Esophagus muscularis mucosa (tissue), 4 donors: Measurements from ENCODE around the gene CLASP1. TPM values are rescaled to one million over a fixed set of nuclear protein-coding genes. Genes with fewer than 3 reads are reported as not detected.

Experiments
- DNase-seq: peaks from one replicate; pipeline ENCODE4 v3.0.0-alpha.2; 2017; ENCODE audit errors: extremely low spot score
- H3K27ac ChIP-seq, 4 donors: fragments of 200-600 bp; sonication (generic); replicated peaks in 1 of 4; 1 replicate in 3 of 4; 2 replicates in 1 of 4; pipeline ENCODE4 v1.5.1; 2016 to 2019; ENCODE audit warnings: mild to moderate bottlenecking in 1 of 4
- H3K27me3 ChIP-seq, 4 donors: fragments of 200-600 bp; sonication (generic); one replicate each; pipeline versions ENCODE4 v1.5.1 to v1.6.0; 2016 to 2019
- H3K36me3 ChIP-seq, 4 donors: fragments of 200-600 bp; sonication (generic); one replicate each; pipeline ENCODE4 v1.5.1; 2016 to 2019
- H3K4me1 ChIP-seq, 4 donors: fragments of 200-600 bp; sonication (generic); one replicate each; pipeline ENCODE4 v1.5.1; 2016 to 2019
- H3K4me3 ChIP-seq, 4 donors: fragments of 200-600 bp; sonication (generic); 1 replicate in 2 of 4; 2 replicates in 2 of 4; pipeline ENCODE4 v1.5.1; 2016 to 2019; ENCODE audit warnings: mild to moderate bottlenecking in 4 of 4, moderate library complexity in 1 of 4
- H3K9me3 ChIP-seq, 4 donors: fragments of 200-600 bp; sonication (generic); 1 replicate in 3 of 4; 2 replicates in 1 of 4; pipeline ENCODE4 v1.5.1; 2016 to 2019
- EP300 ChIP-seq: sonication (generic); formaldehyde crosslinking; IDR thresholded peaks from one replicate; pipeline ENCODE4 v1.6.1; 2017; ENCODE audit warnings: antibody characterized with exemption
- POLR2A ChIP-seq: fragments of 450-650 bp; IDR thresholded peaks from one replicate; pipeline ENCODE4 v1.6.1; 2017; ENCODE audit warnings: antibody characterized with exemption, moderate library complexity, mild to moderate bottlenecking, low read depth
- POLR2AphosphoS5 ChIP-seq, 2 donors: sonication (generic); formaldehyde crosslinking; IDR thresholded peaks; one replicate each; pipeline ENCODE4 v1.6.1; 2017; ENCODE audit warnings: antibody characterized with exemption in 2 of 2
- WGBS: methylation state at CpG from one replicate; pipeline ENCODE4 v1.1.5; 2018; 5-methylcytosine and 5-hydroxymethylcytosine counted together
- intact Hi-C: fragments of 100-400 bp; cut with DNase I; formaldehyde crosslinking; loops from one replicate; pipeline ENCODE4 v1.15.1; 2023
- total RNA-seq, 4 donors: library from RNA; depleted of rRNA; stranded (reverse); fragments of >200 nt; gene quantifications; one replicate each; pipeline versions ENCODE4 v1.1.0 to v1.2.1, GENCODE V29; 2016
- TF ChIP-seq, protein P1 (sequence below), 3 experiments: fragments of 200-600 bp in 2 of 3; fragments of 450-650 bp in 1 of 3; sonication (generic) in 2 of 3; IDR thresholded peaks; one replicate each; pipeline ENCODE4 v1.5.1; 2017 to 2019; ENCODE audit warnings: antibody characterized with exemption in 3 of 3, mild to moderate bottlenecking in 2 of 3, moderate library complexity in 1 of 3

The CLASP1 gene
- total RNA-seq, 4 donors from 2014 or later, result 62.6 to 78.6 (median 70.5) TPM

DNA sequence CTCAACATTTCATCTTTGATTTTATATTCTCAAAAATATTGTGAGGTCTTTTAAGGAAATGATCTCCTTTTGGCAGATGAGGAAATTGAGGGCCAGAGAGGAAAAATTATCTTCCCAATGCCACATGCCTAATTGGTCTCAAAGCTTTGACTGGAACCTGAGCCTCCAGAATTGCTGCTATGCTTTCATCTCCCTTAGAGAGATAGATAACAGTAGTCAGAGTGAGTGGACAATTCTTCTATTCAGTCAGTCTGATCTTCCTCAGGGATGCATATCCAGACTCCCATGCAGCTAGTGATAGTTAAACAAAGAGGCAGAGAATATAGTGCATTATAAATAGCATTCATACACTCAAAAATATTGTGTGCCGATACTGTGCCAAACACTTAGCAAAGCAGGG lies 3.8 kb upstream of the CLASP1 start:
- 82% methylated on average over 1 of the region's 1 CpG for WGBS
- no peaks in the 10 kb centered on the region for H3K27me3 ChIP-seq
- H3K4me3 ChIP-seq, result no peak overlapping the region
- H3K9me3 ChIP-seq, result no peaks in the 10 kb centered on the region
- peak; percentile 24 for DNase-seq
- intact Hi-C loops, result loop anchor here (5.0 kb wide), 1 partner anchor 64 kb away; no protein-coding TSS in a partner anchor
- TF ChIP-seq, protein P1, sequence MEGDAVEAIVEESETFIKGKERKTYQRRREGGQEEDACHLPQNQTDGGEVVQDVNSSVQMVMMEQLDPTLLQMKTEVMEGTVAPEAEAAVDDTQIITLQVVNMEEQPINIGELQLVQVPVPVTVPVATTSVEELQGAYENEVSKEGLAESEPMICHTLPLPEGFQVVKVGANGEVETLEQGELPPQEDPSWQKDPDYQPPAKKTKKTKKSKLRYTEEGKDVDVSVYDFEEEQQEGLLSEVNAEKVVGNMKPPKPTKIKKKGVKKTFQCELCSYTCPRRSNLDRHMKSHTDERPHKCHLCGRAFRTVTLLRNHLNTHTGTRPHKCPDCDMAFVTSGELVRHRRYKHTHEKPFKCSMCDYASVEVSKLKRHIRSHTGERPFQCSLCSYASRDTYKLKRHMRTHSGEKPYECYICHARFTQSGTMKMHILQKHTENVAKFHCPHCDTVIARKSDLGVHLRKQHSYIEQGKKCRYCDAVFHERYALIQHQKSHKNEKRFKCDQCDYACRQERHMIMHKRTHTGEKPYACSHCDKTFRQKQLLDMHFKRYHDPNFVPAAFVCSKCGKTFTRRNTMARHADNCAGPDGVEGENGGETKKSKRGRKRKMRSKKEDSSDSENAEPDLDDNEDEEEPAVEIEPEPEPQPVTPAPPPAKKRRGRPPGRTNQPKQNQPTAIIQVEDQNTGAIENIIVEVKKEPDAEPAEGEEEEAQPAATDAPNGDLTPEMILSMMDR (IDR thresholded peaks at IDR 0.05), result no peak
- TF ChIP-seq POLR2A (no peak), EP300 (no peak), POLR2AphosphoS5 (IDR thresholded peaks at IDR 0.05) (no peak)
- no peak overlapping the region for H3K27ac ChIP-seq
- peaks cover 16 to 31% (median 22%) of the 10 kb centered on the region in 4 donors for H3K4me1 ChIP-seq
- H3K36me3 ChIP-seq, result peaks cover 0 to 4% (median 0%) of the 10 kb centered on the region in 4 donors

DNA sequence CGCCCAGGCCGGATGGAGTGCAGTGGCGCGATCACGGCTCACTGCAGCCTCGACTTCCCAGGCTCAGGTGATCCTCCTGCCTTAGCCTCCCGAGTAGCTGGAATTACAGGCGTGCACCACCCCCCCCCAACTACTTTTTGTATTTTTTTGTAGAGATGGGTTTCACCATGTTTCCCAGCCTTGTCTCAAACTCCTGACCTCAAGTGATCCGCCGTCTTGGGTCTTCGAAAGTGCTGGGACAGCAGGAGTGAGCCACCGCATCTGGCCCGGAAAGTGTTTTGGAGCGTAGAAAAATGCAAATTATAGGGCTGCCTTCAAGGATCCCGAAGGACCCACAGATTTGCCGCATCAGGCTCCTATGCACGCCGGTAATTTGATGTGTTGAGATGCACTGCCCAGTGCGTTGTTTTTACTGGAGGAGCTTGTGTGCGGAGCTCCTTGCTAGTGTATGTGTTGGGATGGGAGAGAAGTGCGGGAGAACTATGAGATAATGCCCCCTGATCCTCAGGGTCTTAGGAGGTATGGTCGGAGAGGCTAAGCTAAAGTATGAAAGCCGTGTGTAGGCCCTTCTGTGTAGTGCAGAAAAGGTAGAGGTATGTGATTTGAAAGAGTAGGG lies 1.2 kb upstream of the CLASP1 start:
- H3K4me1 ChIP-seq, result peaks cover 41 to 57% (median 48%) of the 10 kb centered on the region in 4 donors
- no peak for TF ChIP-seq POLR2A
- no peak for TF ChIP-seq POLR2AphosphoS5 (IDR thresholded peaks at IDR 0.05)
- TF ChIP-seq, protein P1 (IDR thresholded peaks at IDR 0.05), result no peak
- TF ChIP-seq EP300, result no peak
- peaks cover 0 to 4% (median 0%) of the 10 kb centered on the region in 4 donors for H3K36me3 ChIP-seq
- peak; percentile 86 for DNase-seq
- peak overlapping the region; percentile 75 to 94 (median 83) for H3K4me3 ChIP-seq
- H3K27me3 ChIP-seq, result no peaks in the 10 kb centered on the region
- WGBS, result under 1% methylated on average over 19 of the region's 23 CpGs
- intact Hi-C loops, result loop anchor here (2.0 to 5.0 kb wide), 2 partner anchors 67 to 118 kb away; no protein-coding TSS in a partner anchor
- H3K27ac ChIP-seq, result peak overlapping the region; percentile 88 to 97 (median 95)
- no peaks in the 10 kb centered on the region for H3K9me3 ChIP-seq

DNA sequence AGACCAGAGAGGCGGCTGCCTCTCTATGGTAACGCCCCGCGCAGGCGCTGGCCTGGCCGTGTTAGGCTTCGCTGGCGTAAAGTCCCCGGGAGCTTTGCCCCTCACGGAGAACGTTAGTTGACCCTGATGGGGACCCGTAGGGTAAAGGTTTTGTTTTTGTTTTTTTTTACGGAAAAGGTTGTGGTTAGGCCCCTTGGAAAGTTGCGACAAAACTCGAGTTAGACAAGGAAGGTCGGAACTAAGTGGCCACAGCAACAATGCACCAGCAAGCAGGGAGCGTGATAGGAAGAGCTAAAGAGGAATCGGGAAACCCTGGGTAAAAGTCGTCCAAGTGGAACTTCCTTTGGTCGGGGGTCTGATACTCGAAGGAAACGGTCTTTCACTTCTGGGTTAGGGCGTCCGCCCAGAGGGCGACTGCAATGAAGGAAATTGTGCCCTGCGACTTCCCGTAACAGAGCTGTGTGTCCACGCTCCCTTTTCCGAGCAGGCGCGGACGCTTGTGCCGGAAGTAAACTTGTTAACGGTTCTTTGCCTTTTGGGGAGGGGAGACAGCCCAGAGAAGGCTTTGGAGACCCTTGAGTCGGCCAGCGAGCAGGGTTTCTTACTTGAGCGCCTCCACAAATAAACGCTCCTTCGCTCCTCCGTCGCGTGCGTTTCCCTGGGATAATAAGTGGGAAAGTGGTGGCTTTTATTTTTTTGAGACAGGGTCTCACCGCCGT lies 493 bp upstream of the CLASP1 start:
- TF ChIP-seq EP300, result peak; percentile 10
- TF ChIP-seq POLR2A, result no peak
- TF ChIP-seq, protein P1 (IDR thresholded peaks at IDR 0.05), result peak in 1 of 3 experiments; percentile 1
- TF ChIP-seq POLR2AphosphoS5 (IDR thresholded peaks at IDR 0.05), result peak; percentile 77 to 81
- Histone ChIP-seq H3K4me1 (peaks cover 43 to 64% (median 55%) of the 10 kb centered on the region in 4 donors), H3K27me3 (no peaks in the 10 kb centered on the region), H3K9me3 (no peaks in the 10 kb centered on the region), H3K4me3 (peak overlapping the region; percentile 75 to 94 (median 83)), H3K27ac (peak overlapping the region; percentile 88 to 97 (median 95)), H3K36me3 (peaks cover 0 to 4% (median 0%) of the 10 kb centered on the region in 4 donors)
- DNase-seq, result peak; percentile 97
- intact Hi-C loops, result loop anchor here (2.0 to 5.0 kb wide), 3 partner anchors 52 to 117 kb away; no protein-coding TSS in a partner anchor
- under 1% methylated on average over 44 of the region's 45 CpGs for WGBS

DNA sequence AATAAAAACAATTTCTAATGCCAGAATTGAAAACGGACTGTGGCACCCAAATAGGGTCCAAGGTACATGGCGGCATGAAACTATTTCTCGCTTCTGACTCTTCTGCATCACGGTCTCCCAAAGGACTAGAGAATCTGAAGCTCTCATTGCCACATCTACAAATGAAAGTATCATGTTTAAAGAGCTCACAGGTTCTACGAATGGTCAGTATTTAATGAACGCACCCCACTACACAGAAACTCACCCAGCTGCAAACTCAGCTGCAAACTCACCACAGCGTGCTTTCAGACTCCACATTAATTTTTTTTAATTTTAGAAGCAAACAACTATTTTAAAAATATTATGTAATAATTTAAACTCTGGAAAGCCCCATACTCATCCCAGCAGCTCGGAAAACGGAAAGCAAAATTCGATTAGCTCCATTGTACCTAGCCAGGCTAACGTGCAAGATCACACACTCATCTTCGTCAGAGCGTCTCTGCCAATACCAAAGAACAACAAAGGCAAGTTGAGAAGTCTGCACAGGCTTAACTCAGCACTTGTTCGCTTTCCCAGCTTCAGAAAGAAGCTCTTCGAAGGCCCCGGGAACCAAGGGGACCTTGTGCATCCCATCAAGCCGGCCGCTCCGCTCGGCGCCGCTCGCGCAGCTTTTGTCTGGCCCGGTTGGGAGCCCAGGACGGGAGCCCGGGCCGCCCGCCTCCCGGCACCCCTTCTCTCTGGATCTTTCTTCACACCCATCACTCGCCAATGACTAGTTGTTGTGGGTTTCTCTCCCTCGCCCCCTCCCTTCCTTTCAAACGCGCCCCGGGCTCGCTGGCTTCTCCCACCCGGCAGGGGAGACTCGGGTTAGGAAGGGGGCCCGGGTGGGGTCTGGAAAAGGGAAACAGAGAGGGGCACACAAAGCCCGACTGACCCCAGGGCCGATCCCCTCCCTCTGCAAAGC lies 785 bp downstream of the CLASP1 start:
- intact Hi-C loops, result loop anchor here (5.0 kb wide), 1 partner anchor 51 kb away; no protein-coding TSS in a partner anchor
- 2% methylated on average over 41 of the region's 41 CpGs for WGBS

More for the DNA sequence above, 785 bp downstream of the CLASP1 start:
- DNase-seq, result peak; percentile 91
- Histone ChIP-seq H3K36me3 (peaks cover 0 to 4% (median 0%) of the 10 kb centered on the region in 4 donors), H3K4me1 (peaks cover 43 to 77% (median 63%) of the 10 kb centered on the region in 4 donors), H3K9me3 (no peaks in the 10 kb centered on the region), H3K27ac (peak overlapping the region; percentile 88 to 97 (median 95)), H3K27me3 (no peaks in the 10 kb centered on the region), H3K4me3 (peak overlapping the region; percentile 75 to 94 (median 83))
- TF ChIP-seq, protein P1 (IDR thresholded peaks at IDR 0.05), result no peak
- peak; percentile 1 to 51 for TF ChIP-seq POLR2AphosphoS5 (IDR thresholded peaks at IDR 0.05)
